Astrocyte of the hippocampus (primary cell): ENCODE data around the gene RGSL1.
A peak's percentile ranks its signal among the peaks of the same experiment; 100 is the strongest.

Experiments used
- DNase-seq: peaks from one replicate; pipeline ENCODE4 v3.0.0; 2011; ENCODE audit warnings: low read depth, low spot score

Gene RGSL1

DNA sequence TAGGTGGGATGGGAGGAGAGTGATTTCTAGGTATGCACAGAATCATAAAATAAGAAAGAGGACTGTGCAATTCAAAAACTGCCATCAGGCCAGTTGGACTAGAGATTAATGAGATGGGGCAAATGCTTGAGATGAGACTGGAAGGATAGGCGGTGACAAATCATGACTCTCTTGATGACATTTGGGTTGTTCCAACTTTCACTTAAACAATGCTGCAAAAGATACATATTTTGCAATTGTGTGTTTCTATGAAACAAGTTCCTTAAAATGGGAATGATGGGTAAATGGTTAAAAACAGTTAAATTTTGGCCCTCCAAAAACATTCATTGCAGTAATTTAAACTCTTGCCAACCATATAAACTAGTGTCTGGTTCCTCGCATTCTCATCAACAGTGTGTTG is 84.0 kb downstream of the RGSL1 start:
- DNase-seq, result no peak

DNA sequence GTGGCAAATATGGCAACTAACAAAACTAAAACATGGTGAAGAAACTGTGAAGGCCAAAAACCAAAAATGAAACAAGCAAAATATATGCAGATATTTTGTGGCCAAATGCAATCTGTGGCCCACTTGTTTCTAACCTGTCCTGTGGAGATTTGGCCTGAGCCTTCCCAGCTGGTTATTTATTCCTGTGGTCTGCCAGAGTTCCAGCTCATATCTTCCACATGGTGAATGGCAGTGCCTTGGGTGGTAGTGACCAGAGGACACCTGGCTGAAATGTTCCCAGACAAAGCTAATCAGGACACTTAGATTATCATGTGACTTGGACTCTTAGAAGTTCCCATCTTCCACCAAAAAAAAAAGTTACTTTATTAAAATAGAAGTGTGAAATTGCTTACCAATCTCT is 99.4 kb downstream of the RGSL1 start:
- no peak for DNase-seq

DNA sequence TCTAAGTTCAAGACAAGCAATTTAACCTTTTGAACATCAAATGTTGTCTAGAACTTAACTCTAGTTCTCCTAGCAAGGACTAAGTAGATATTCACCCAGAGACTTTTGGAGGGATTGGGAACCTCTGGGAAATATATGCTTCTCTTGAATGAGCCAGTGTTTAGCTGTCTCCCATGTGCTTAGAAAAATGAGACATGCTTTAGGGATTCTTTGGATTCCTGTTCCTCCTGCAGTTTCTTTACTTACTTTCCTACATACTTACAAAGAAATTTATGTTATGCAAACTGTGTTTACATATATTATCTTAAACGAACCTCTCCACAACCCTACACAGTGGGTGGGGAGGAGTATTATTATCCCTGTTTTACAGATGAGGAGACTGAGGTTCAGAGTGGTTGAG is 99.9 kb downstream of the RGSL1 start:
- DNase-seq, result no peak

DNA sequence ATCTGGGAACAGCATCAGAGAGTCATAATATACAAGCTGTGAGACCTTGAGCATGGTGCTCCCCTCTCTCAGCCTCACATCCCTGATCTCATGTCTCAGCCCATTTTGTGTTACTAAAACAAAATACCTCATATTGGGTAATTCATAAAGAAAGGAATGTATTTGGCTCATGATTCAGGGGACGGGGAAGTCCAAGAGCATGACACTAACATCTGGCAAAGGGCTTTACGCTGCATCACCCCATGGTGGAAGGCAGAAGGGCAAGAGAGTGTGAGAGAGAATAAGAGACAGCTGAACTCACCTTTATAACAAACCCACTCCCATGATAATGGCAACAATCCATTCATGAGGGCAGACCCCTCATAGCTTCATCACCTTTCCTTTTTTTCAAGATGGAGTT is 102.6 kb downstream of the RGSL1 start:
- DNase-seq, result no peak

DNA sequence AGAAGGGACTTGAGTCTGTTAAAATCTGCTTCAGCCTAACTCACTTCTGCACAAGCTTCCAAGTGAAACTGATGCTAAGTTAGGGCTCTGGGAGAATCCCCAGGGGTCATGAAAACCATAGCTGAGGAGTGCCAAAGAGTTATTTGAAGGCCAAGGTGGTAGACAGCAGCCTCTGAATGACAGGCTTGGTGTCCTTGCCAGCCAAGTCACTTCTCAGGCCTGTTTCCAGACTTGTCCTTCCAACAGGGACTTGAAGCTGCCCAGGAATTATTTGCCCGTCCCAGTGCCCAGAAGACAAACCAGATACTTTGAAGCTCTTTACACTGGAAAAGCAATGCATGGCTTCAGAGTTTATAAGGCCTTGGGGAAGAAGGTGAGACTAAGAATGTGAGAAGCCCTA is 105.5 kb downstream of the RGSL1 start:
- DNase-seq, result no peak

DNA sequence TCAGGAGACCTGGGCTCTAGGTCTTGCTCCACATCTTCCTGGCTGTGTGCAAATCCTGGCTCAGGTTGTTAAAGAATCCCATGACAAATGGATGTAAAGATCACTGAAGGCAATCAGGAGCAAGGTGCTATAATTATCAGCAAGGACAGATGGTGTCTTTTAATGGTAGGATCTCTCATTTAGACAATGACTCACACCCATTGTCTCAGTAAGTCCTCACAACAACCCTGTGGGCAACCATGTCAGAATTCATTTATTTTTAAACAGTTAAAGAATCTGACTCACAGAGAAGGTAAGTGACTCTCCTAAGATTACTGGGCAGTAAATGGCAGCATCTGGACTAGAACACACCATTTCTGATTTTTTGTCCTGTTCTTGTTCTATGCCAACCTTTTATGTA is 106.3 kb downstream of the RGSL1 start:
- DNase-seq, result peak; percentile 2

DNA sequence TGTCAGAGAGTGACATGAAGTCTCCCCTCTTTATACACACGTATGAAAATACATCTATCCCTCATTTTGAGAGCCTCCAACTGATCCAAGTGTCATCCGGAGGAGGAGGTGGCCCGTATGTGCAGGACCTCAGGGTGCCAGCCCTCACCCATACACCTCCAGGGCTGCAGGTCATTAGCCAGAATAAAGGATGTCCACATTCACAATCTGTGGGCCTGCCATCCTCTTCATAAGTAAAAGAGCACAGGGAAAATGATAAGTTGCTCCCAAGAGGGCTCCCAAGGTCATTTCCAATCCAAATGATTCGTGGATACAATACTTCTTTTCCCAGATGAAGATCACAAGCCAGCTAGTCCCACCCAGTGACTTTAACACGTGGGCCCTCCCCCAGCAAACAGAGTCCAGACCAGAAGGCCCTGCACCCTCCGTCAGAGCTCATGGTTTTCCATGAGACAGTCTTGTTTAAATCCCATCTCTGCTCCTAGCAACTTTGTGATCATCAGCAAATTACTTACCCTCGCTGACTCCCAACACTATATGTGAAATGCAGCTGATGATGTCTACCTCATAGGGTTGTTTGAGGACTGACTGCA is 110.5 kb downstream of the RGSL1 start:
- no peak for DNase-seq

DNA sequence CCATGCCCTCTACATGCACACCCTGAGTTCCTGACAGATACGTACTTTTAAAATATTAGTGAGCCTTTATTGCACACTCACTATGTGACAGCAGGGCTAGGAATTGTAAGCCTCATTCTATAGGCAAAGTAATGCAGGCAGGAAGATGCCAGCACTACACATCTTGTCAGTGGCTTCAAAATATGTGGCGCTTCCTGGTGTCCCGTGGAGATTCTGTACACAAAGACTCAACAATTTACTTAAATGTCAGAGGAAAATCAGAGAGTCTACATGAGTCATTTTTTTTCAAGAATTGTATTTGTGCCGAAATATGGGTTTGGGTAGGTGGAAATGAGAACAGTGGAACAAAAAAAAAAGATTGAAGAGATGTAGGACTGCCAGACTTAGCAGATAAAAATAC is 111.5 kb downstream of the RGSL1 start:
- no peak for DNase-seq

DNA sequence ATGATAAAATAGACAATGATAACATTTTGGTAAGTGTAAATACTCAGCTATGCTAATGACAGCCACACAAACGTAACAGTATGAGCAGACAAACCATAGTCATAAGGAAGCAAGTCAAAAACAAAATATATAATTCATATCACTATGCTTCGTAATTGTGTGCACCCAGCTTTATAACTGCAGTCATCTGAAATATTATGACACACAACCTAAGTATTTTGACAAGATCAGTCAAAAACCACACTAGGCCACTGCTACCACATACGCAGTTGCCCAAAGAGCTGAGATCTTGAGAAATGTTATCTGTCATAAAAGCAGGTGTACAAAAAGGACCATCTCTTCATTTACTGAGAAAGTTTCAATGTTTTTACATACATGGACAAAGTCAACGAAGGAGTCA is 113.1 kb downstream of the RGSL1 start:
- DNase-seq, result no peak

DNA sequence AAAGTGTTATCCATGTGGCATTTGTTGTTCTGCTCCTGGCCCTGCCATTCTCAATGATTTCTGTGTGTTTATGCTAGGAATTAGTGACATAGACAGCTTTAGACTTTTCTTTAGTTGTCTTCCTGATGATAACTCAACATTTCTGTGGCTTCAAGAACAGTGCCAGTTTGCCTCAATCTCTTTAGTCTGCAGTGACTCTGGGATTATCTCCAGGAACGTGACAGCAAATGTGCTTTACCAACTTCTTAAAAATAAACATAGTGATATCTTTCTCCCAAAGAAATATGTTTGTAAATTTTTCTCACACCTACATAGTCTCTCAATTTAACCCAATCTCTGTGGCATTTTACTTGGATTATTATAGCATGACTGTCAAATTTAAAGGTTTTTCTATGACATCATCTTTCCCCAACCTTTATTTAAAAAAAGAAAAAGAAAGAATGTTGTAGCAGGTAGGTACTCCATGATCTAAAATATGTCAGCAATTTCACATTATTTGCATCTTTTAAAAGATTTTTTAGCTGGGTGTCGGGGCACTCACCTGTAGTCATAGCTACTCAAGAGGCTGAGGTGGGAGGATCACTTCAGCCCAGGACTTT is 114.6 kb downstream of the RGSL1 start:
- DNase-seq, result no peak

DNA sequence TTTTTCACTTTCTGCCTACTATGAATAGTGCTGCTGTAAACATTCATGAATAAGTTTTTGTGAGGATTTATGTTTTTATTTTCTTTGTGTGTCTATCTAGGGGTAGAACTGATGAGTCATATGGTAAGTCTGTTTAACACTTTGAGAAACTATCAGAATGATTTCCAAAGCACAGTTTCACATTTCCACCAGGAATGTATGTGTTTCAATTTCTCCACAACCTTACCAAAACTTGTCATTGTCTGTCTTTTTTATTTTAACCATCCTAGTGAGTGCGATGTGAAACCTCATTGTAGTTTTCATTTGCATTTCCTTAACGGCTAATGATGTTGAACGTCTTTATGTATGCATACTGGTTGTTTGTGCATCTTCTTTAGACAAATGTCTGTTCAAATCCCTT is 115.6 kb downstream of the RGSL1 start:
- no peak for DNase-seq

DNA sequence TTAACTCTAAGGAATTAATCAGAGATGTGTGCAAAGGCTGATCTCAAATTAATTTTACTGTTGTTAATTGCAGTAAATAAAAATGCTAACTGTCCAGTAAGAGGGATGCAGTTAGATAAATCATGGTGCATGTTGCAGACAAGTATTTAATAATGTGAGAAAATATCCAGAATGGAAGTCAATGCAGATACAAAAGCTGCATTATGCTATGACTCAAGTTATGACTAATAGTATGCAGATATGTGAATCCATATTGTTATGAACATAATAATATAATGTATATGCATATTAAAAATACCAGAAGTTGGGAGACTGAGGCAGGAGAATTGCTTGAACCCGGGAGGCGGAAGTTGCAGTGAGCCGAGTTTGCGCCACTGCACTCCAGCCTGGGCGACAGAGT is 117.7 kb downstream of the RGSL1 start:
- DNase-seq, result no peak

DNA sequence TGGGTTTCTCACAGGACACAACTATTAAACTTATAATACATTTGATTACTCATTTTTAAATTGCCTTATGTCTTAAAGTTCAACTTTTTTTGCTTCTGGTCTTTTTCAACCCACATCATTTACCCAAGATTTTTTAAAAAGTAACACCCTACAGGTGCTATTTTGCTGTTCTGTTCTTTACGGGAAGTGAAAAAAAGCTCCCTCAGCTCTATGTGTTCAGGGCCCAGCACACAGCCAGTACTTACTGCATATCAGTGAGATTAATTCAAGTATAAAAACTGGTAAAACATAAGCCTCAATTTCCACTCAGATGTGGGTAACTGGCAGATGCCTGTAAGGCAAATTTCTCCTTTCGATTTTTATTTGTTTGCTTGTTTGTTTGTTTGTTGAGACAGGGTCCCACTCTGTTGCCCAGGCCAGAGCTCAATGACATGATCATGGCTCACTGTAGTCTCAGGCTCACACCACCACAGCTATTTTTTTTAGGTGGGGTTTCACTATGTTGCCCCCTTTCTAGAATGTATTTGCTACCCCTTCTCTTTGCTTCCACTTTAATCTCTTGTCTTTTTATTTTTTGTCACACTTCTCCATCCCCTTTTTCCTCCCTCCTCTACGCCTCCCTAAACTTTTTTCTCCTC is 118.8 kb downstream of the RGSL1 start:
- no peak for DNase-seq

DNA sequence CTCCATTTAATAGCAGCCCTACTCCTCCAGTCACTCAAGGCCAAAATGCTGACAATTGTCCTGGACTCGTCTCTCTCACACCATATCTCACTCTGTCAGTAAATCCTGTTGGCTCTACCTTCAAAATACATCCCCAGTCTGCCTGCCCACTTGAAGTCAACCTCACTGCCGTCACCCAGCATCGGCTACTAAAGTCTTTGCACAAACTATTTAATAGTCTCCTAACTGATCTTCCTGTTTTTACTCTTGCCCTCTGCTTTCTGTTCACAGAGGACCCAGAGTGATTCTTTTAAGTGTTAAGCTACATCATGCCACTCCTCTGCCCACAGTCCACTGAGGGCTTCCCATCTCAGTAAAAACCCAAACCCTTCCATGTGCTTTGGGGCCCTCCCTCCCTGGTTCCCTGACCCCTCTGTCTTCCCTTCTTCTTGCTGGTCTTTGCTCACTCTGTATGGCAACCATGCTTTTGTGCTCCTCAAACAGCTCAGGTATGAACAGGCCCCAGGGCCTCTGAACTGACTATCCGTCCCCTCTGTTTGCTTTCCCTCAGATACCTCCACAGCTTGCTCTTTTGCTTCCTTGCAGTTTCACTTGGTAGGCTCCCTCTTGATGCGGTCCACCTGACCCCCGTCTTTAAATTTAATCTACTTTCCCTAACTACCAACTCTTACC is 120.1 kb downstream of the RGSL1 start:
- no peak for DNase-seq

DNA sequence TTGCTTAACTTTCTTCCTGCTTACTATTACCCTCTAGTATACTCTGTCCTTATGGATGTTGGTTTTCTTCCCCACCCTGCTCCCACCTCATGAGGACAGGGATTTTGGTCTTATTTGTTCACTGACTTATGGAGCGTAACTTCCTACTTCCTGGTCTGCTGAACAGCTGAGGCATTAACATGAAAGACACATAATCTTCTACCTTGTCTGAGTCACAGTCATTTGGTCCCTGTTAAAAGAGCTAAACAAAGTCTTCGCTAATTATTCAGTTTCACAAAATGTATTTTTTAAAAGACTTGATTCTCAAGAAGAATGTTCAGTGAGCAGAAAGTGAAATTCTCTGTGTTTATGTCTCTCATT is 120.6 kb downstream of the RGSL1 start:
- no peak for DNase-seq

DNA sequence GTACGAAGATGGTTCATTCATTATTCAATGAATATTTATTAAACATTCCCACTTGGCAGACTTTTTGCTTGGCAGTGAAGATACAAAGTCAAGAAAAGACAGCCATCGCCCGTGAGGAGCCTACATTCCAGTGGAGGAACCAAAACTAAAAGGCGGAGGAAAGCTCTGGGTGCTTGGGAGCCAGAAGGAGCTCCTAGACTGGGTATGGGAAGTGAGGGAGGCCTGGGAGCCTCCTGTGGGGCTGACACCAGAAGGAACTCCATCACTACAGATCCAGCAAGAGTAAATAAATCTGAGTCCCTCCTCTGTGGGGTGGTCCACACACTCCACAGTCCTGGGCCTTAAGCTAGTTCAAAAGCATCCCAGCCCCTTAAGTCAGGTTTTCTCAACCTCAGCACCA is 124.2 kb downstream of the RGSL1 start:
- DNase-seq, result no peak

DNA sequence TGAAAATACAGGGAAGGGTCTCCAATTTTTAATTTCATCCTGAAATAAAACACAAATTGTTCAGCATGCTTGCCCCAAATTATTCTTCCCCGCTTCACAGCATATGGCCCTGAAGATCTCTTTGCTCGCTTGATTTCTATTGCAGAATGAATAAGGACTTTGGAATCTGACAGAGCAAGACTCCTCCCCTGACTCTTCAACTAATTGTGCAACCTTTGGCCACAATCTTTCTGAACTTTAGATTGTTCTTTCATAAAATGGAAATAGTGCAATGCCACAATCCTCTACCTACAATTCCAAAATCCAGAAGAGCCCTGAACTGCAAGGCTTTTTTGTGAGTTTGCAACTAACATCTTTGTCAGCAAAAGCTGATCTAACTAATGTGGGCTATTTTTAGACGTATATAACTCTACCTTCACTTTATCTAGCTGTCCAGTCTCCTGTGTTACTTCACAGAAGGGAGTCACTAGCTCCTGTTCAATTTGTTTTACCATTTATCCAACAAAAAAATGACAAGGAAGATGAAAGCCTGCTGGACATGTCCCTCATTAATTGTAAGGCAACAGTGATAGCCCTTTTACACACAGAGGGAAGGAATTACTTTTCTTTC is 125.7 kb downstream of the RGSL1 start:
- DNase-seq, result peak; percentile 32

DNA sequence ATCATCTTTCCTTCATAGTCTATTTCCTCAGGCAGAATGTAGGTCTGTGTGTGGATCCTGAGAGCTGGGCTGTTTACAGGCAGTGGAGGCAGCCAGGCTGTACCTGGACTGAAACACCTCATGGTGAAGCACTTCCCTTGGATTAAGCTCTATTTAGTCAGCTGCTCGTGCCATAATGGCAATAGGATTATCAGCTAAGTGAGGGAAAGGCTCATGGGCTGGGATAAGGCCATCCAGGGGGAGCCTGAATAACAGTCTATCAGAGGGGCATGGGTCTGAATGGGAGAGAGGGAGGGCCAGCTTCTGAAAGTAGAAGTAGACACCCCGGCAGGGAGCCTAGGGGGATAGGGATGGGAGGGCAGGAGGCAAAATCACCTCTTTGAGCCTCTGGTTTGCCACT is 130.8 kb downstream of the RGSL1 start:
- DNase-seq, result no peak

DNA sequence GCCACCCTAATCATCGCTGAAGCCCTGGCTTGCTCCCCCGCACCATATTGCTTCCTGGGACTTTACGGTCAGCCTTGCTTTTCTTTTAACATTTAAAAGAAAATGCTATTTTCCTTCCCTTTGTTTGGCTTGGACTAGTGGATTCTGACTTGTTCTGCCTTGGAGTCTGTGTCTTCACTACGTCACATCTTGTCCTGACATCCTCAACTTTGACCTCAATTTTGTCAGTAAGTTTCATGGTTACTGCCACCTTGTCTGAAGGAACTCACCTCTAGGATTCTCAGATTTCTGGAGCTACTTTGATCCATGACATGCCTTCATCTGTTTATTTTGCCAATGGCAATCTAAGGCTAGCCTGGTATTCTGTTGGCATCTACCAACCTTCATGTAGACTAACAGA is 134.8 kb downstream of the RGSL1 start:
- DNase-seq, result no peak

DNA sequence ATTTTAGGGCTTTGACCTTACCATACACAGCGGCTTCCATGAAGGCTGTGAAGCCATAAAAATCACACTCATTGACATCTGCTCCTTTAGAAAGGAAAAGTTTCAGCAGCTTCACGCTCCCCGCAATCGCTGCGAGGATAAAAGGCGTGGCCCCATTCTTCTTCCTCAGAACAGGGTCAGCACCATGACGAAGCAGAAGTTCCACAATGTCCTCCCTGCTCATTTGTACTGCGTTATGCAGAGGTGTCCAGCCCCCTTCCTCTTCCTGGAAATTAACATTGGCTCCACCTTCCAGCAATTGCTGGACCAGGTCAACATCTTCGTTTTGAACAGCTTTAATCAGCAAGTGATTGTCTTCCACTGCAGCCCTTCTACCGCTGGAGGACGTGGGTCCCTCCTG is 136.4 kb downstream of the RGSL1 start:
- DNase-seq, result no peak

DNA sequence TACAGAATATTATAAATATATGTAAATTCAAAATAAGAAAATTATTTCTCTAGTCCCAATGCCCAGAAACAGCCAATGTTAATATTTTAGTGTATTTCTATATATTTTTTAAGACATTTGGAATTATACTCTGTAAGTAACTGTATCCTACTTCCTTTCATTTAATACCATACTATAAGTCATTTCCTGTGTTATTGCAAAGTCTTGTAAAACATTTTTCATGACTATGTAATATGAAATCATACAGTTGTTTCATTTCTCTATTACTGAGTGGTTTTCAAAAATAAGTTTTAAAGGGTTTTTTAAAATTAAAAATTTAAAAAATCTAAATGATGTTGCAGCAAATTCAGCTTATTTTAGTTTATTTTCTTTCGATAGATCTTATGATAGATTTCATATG is 137.1 kb downstream of the RGSL1 start:
- DNase-seq, result no peak

DNA sequence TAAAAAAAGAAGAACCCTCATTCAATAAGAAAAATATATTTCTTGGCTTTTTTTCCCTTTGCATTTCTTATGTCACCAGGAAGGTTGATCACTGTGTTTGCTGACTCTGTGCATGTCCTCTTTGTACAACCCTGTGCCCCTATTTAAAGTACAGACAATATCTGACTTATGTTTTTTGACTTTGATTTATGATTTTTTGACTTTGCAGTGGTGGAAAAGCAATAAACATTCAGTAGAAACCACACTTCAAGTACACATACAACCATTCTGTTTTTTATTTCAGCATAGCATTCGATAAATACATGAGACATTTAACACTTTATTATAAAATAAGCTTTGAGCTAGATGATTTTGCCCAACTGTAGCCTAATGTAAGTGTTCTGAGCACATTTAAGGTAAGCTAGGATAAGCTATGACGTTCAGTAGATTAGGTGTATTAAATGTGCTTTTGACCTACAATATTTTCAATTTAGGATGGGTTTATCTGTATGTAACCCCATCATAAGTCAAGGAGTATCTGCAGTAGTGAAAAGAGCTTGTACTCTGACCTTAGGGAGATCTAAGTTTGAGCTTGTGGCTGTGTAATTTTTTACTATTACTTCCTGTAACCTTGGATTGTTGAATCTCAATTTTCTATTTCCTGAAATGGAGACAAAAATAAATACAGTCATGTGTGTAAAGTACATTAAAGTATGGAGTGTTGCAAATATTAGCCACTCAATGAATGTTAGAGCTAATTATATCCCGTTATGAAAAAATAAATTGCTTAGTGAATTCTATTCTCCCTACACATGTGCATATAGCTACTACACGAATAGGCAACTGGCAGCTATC is 137.9 kb downstream of the RGSL1 start:
- DNase-seq, result no peak
